ENCODE data around the gene SLC25A47.
A peak's percentile ranks its signal among the peaks of the same experiment; 100 is the strongest.
"Not testable (repeated sequence)": the region's sequence is repeated elsewhere in the genome, so short reads cannot be mapped to it uniquely, and the experiment has no call there.

The SLC25A47 gene

DNA sequence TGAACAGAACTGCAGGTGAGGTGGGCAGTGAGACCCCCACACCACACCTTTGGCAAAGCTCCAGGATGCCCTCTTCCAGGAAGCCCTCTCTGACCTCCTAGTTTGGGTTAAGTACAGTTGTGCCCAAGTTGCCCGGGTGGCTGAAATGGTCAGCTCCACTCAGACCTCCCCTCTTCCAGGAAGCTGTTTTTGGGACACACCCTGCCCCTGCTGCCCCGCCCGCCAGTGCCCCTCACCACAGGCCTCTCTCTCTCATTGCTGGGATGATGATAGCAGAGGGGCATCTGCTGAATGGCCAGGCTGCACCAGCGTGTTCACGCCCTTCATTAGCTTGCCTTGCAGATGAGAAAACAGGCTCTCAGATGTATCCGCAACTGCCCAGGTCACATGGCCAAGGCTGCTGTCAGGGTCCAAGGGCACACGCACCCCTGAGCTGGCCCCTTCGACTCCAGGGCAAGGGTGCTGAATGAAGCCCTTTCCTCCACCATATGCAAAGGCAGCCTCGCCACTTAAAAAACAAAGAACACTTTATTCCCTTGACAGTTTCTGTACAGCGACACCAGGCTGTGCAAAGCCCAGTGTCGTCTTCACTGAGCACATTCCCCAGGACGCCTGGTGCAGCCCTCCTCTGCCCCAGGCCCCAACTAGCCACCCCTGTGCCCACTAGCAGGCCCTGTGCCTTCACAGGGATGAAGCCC lies 32.4 kb upstream of the SLC25A47 start:
- DNase-seq (ENCODE audit: low read depth), result no peak

DNA sequence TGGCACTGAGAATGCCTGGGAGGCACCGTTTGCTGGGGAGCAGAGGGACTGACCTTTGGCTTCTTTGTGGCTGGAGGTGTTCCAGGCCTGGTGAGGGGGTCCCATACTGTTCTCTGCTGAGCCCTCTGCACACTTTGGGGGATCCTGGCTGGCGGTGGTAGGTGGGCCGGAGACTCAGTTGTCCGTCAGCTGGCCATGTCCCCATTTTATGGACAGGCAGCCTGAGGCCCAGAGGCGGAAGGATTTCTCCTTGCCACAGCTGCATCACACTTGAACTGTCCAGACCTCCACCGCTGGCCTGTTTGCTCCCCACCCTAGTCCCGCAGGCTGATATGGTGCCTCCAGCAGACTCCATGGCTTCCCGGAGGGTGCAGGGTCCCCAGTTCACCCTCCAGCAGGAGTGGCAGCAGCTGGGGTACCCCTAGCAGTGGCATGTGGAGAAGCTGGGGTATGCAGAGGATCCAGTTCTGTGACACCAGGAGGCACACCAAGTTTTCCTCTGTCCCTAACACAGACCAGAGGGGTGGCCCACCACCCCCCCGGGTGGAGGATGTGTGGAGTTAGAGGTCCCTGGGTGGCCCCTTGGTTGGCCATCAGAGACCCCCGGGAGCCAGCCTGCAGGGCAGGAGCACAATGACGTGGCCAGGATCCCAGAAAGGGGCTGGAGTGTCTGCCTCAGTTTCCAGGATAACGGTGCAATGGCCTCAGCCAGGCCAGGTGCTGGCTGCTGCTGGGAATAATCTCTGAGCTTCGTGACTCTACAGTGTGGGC lies 31.6 kb upstream of the SLC25A47 start:
- DNase-seq (ENCODE audit: low read depth), result no peak

- no peak for DNase-seq (ENCODE audit: low read depth)
Observed at GRCh38 chr14:100292301-100292775, 30.8 kb upstream of the SLC25A47 start.

GRCh38 chr14:100292776-100293461 lies 30.2 kb upstream of the SLC25A47 start:
- DNase-seq (ENCODE audit: low read depth), result no peak

GRCh38 chr14:100293497-100294212 lies 29.5 kb upstream of the SLC25A47 start:
- DNase-seq (ENCODE audit: low read depth), result no peak

DNA sequence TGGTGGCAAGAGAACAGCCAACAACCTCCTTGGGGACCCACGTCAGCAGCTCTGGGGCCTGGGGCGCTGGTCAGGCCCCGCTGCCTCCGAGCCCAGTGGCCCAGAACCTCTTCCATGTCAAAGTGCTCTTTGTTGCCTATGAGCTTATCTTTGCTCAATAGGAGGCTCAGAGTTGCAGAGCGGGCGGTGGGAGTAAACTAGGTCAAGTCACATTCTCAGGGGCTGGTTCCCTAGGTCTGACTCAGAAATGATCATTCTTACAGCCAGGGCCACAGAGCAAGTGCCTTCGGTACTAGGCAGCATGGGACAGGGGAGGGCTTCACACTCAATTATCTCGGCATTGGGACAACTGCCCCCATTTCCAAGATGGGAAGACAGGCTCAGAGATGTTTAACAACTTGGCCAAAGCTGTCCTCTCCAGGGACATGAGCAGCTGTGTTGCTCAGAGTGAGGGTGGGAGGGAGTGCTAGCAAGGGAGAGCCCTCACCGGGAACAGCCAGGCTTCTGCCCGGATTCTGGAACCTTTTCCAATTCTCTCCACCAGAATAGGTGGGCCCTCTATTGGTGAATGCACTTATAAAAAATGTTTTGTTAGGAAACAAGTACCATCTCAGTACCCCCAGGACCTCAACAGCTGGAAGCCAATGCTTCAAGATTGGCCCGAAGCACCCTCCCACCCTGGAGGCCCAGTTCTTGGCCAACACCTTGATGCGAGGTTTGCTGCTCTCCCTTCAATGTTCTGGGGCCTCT lies 28.8 kb upstream of the SLC25A47 start:
- DNase-seq (ENCODE audit: low read depth), result no peak

DNA sequence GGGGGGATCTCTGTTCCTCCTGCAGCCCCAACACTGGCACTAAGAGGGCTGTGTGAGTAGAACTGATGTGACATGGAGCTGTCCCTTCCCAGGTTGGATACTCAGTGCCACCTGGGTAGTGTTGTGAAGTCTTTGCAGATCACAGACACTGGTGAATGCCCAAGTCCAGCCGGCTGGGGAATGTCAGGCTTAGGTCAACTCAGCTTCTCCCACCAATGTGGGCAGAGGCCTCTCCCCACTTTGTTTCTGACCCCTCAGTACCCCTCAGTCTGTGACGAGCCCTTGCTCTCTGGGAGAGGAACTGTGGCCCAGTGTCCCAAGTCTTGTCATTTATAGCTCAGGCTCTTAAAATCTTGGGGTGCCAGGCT lies 28.2 kb upstream of the SLC25A47 start:
- DNase-seq (ENCODE audit: low read depth), result no peak

- no peak for DNase-seq (ENCODE audit: low read depth)
Observed at GRCh38 chr14:100295376-100296105, 27.6 kb upstream of the SLC25A47 start.

- no peak for DNase-seq (ENCODE audit: low read depth)
Observed at GRCh38 chr14:100296106-100296651, 27.0 kb upstream of the SLC25A47 start.

DNA sequence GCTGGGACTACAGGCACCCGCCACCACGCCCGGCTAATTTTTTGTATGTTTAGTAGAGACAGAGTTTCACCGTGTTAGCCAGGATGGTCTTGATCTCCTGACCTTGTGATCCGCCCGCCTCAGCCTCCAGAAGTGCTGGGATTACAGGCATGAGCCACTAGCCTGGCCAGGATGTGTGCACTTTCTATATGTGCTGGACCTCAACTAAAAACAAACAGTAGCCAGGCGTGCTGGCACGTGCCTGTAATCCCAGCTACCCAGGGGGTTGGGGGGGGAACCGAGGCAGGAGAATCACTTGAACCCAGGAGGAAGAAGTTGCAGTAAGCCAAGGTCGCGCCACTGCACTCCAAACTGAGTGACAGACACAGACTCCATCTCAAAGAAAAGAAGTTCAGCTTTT lies 26.4 kb upstream of the SLC25A47 start:
- DNase-seq (ENCODE audit: low read depth), result not testable (repeated sequence)

- DNase-seq (ENCODE audit: low read depth), result peak; percentile 47
Observed at GRCh38 chr14:100297320-100298300, 25.5 kb upstream of the SLC25A47 start.

DNA sequence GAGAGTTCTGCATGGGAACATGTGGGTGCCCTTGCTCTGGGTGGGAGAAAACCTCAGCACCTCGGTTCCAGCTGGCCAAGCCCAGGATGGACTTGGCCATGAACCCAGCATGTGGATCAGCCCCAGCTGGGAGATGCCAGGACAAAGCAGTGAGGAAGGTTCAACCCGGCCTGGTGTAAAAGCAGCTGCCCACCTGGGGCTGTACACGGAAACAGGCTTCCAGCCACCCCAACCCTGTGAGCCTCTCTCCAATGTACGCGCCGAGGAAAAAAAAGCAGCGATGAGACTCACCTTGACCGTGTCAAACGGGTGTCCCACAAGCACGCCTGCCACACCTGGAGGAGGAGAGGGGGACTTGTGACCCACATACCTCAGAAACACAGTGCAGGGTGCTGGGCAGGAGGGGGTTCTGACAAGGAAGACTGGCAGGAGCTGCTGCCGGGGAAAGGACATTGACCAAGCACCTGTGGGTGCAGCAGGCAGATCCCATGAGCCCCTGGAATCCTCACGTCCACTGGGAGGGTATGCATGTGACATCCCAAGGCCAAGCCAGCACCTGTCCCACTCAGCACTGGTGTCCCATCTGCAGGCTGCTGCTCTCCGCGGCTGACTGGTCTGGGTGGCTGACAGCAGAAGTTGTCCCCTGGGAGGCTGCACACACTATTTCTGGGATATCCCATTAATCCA lies 24.4 kb upstream of the SLC25A47 start:
- DNase-seq (ENCODE audit: low read depth), result no peak

- no peak for DNase-seq (ENCODE audit: low read depth)
Observed at GRCh38 chr14:100299238-100299560, 23.9 kb upstream of the SLC25A47 start.

DNA sequence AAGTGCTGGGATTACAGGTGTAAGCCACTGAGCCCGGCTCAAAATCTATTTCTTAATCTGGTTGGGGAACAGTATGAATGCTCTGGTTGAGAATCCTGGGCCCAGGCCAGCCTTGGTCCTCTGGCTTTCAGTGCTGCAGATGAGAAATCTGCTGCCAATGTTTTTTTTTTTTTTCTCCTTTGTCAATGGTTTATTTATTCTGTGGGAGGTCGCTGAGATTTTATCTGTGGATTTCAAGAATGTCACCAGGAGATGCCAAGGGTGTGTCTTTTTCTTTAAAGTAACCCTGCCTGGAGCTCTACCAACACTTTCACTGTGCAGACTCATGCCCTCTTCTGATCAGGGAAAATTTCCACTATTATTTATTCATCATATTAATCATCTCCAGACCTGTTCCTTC lies 20.5 kb upstream of the SLC25A47 start:
- no peak for DNase-seq (ENCODE audit: low read depth)

DNA sequence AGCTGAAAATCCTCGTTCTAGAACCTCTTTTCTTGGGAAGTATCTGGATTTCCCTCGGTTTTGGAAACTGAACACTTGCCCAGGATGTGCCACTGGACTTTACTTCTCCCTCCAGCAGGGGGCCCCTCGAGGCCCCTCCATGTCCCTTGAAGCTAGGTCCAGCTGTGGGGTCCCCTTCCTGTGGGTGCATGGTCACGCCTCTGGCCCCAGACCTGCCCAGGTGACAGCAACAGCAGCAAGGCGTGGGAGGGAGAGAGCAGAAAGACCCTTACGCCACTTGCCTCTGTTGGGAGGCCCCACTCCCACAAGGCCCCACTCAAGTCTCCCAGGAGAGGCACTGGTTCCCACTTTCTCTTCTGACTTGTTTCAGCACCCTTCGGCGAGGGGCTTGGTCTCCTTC lies 20.0 kb upstream of the SLC25A47 start:
- DNase-seq (ENCODE audit: low read depth), result peak; percentile 56

DNA sequence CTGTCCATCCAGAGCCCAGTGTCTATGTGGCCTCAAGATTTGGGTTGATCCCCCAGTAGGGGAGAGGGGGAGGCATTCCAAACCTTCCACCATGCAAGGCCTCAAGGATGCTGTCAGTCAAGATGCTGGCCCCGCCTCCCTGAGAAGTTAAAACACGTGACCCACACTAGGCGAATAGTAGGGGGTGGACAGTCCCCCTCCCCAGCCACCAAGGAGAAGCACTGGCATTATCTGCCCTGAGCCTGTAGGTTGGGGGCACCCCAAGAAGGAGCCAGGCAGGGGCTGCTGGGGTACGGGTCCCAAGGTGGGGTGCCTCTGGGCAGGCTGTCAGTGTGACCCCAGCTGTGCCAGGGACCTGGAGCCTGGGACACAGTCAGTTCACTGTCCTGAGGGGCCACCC lies 19.2 kb upstream of the SLC25A47 start:
- DNase-seq (ENCODE audit: low read depth), result no peak

DNA sequence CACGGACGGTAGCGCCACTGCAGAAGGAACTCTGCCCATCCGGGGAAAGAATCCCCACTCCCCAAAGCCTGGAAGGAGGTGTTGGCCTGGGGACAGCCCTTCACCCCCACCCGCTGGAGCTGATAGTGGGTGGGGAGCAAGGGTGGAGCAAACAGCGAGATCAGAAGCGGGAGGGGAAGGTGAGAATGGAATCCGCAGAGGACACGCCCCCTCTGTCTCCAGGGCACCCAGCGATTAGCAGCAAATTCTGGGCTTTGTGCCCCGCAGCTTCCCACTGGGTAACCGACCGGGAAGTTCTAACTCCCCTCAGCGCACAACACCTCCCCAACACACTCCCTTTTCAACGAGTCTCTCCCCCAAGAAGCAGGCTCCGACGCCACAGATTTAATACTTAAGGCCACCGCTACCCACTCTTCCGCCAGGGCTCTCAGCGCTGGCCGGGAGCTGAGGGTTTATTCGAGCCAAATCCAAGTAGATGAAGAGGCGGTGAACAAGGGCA lies 18.3 kb upstream of the SLC25A47 start:
- DNase-seq (ENCODE audit: low read depth), result peak; percentile 40

- peak; percentile 53 for DNase-seq (ENCODE audit: low read depth)
Observed at GRCh38 chr14:100305324-100306100, 17.6 kb upstream of the SLC25A47 start.

Data from ELR (cell line).